Activated CD8-positive, alpha-beta memory T cell treated with anti-CD3 and anti-CD28 coated beads for 36 hours (primary cell): Measurements from ENCODE around the gene JAKMIP1. TPM values are rescaled to one million over a fixed set of nuclear protein-coding genes. Genes with fewer than 3 reads are reported as not detected.
"Not testable (repeated sequence)": the region's sequence is repeated elsewhere in the genome, so short reads cannot be mapped to it uniquely, and the experiment has no call there.

ENCODE experiments used
- CTCF ChIA-PET: fragments of 350-600 bp; sonication (Branson Sonifier 250); formaldehyde crosslinking; loops from one replicate; lab custom pipeline; 2021; ENCODE audit warnings: antibody characterized with exemption; lab: Charles Lee
- POLR2A ChIA-PET: fragments of 350-600 bp; sonication (Branson Sonifier 250); formaldehyde crosslinking; loops from one replicate; lab custom pipeline; 2021; ENCODE audit warnings: antibody characterized with exemption; lab: Charles Lee
- total RNA-seq, 2 experiments: library from RNA; stranded (reverse); gene quantifications; one replicate each; pipeline ENCODE4 v1.2.3, GENCODE V29; 2021

Gene JAKMIP1
- total RNA-seq, 2 experiments from 2014 or later, result 12.4 to 12.5 TPM

- POLR2A ChIA-PET, result no interaction called here
- CTCF ChIA-PET, result interaction anchor here (3.1 kb wide), 1 partner anchor 22 kb away, joined by 8 read pairs; no protein-coding TSS in a partner anchor
These were observed 179.7 kb downstream of the JAKMIP1 start for GRCh38 chr4:6020613-6021012.

GRCh38 chr4:6019316-6020263, 180.8 kb downstream of the JAKMIP1 start:
- ChIA-PET POLR2A (no interaction called here), CTCF (interaction anchor here (3.1 kb wide), 1 partner anchor 21 kb away, joined by 8 read pairs; no protein-coding TSS in a partner anchor)

GRCh38 chr4:6018331-6018730, 182.0 kb downstream of the JAKMIP1 start, which contains the start of gene C4orf50:
TSS of gene C4orf50 (minus strand) at chr4:6018431.
- POLR2A ChIA-PET, result no interaction called here
- CTCF ChIA-PET, result no interaction called here

GRCh38 chr4:6017800-6018199, 182.5 kb downstream of the JAKMIP1 start:
- CTCF ChIA-PET, result no interaction called here
- POLR2A ChIA-PET, result no interaction called here

GRCh38 chr4:6017030-6017429, 183.3 kb downstream of the JAKMIP1 start:
- ChIA-PET CTCF (no interaction called here), POLR2A (no interaction called here)

- ChIA-PET POLR2A (no interaction called here), CTCF (interaction anchor here (1.4 kb wide), 1 partner anchor 9 kb away, joined by 4 read pairs; no protein-coding TSS in a partner anchor)
These were observed 186.8 kb downstream of the JAKMIP1 start for GRCh38 chr4:6013564-6013963.

- CTCF ChIA-PET, result interaction anchor here (1.4 kb wide), 1 partner anchor 14 kb away, joined by 3 read pairs; no protein-coding TSS in a partner anchor
- POLR2A ChIA-PET, result no interaction called here
These were observed 188.1 kb downstream of the JAKMIP1 start for GRCh38 chr4:6012200-6012599.

- ChIA-PET POLR2A (no interaction called here), CTCF (interaction anchor here (1.1 to 1.4 kb wide), 2 partner anchors 14 kb away, joined by 3 to 7 read pairs; no protein-coding TSS in a partner anchor)
These were observed 188.7 kb downstream of the JAKMIP1 start for GRCh38 chr4:6011686-6012085.

GRCh38 chr4:6011271-6011671, 189.1 kb downstream of the JAKMIP1 start:
- ChIA-PET POLR2A (no interaction called here), CTCF (interaction anchor here (1.1 kb wide), 1 partner anchor 13 kb away, joined by 7 read pairs; no protein-coding TSS in a partner anchor)

- CTCF ChIA-PET, result interaction anchor here (1.1 kb wide), 1 partner anchor 13 kb away, joined by 7 read pairs; no protein-coding TSS in a partner anchor
- POLR2A ChIA-PET, result no interaction called here
These were observed 189.6 kb downstream of the JAKMIP1 start for GRCh38 chr4:6010789-6011188.

- ChIA-PET POLR2A (no interaction called here), CTCF (no interaction called here)
These were observed 190.9 kb downstream of the JAKMIP1 start for GRCh38 chr4:6009452-6009851.

- ChIA-PET POLR2A (no interaction called here), CTCF (no interaction called here)
These were observed 191.5 kb downstream of the JAKMIP1 start for GRCh38 chr4:6008766-6009385.

GRCh38 chr4:6008092-6008551, 192.2 kb downstream of the JAKMIP1 start:
- POLR2A ChIA-PET, result no interaction called here

GRCh38 chr4:6005175-6005574, 195.2 kb downstream of the JAKMIP1 start:
- ChIA-PET POLR2A (no interaction called here), CTCF (interaction anchor here (1.5 kb wide), 1 partner anchor 9 kb away, joined by 4 read pairs; no protein-coding TSS in a partner anchor)

More at GRCh38 chr4:6008092-6008551, 192.2 kb downstream of the JAKMIP1 start:
- CTCF ChIA-PET, result no interaction called here

- POLR2A ChIA-PET, result not testable (repeated sequence)
- CTCF ChIA-PET, result interaction anchor here (1.5 kb wide), 1 partner anchor 328 kb away, joined by 4 read pairs; no protein-coding TSS in a partner anchor
These were observed 196.9 kb downstream of the JAKMIP1 start for GRCh38 chr4:6003485-6003884.

- ChIA-PET POLR2A (no interaction called here), CTCF (interaction anchor here (1.5 kb wide), 1 partner anchor 329 kb away, joined by 4 read pairs; no protein-coding TSS in a partner anchor)
These were observed 197.4 kb downstream of the JAKMIP1 start for GRCh38 chr4:6002926-6003325.

GRCh38 chr4:6002492-6002833, 197.9 kb downstream of the JAKMIP1 start:
- CTCF ChIA-PET, result interaction anchor here (1.5 kb wide), 1 partner anchor 329 kb away, joined by 4 read pairs; no protein-coding TSS in a partner anchor
- POLR2A ChIA-PET, result no interaction called here

GRCh38 chr4:6001680-6002491, 198.5 kb downstream of the JAKMIP1 start:
- ChIA-PET POLR2A (no interaction called here), CTCF (interaction anchor here (1.5 kb wide), 1 partner anchor 330 kb away, joined by 4 read pairs; no protein-coding TSS in a partner anchor)
